Sigmoid colon (tissue), 7 donors: Measurements from ENCODE around the gene DIP2C. TPM values are rescaled to one million over a fixed set of nuclear protein-coding genes. Genes with fewer than 3 reads are reported as not detected.

Experiments
- DNase-seq: peaks from one replicate; pipeline ENCODE4 v3.0.0-alpha.2; 2019
- H3K27ac ChIP-seq, 4 donors: fragments of 200-600 bp; sonication (generic); one replicate each; pipeline ENCODE4 v1.5.1; 2016 to 2019; ENCODE audit warnings: mild to moderate bottlenecking in 1 of 4
- H3K27me3 ChIP-seq, 3 donors: fragments of 200-600 bp; sonication (generic); one replicate each; pipeline ENCODE4 v1.5.1; 2019; ENCODE audit warnings: mild to moderate bottlenecking in 1 of 3
- H3K36me3 ChIP-seq, 4 donors: fragments of 200-600 bp; sonication (generic); one replicate each; pipeline ENCODE4 v1.5.1; 2016 to 2019
- H3K4me1 ChIP-seq, 4 donors: fragments of 200-600 bp; sonication (generic); one replicate each; pipeline ENCODE4 v1.5.1; 2017 to 2019
- H3K4me3 ChIP-seq, 4 donors: fragments of 200-600 bp; sonication (generic); one replicate each; pipeline ENCODE4 v1.5.1; 2017 to 2019; ENCODE audit warnings: mild to moderate bottlenecking in 2 of 4, moderate library complexity in 1 of 4
- H3K9me3 ChIP-seq, 4 donors: fragments of 200-600 bp in 3 of 4; sonication (generic) in 3 of 4; one replicate each; pipeline versions ENCODE4 v1.5.1 to v1.6.1; 2013 to 2019
- CTCF ChIP-seq, 4 experiments: fragments of 450-650 bp in 3 of 4; fragments of 200-600 bp in 1 of 4; IDR thresholded peaks; one replicate each; pipeline ENCODE4 v1.5.1; 2016 to 2019; ENCODE audit warnings: antibody characterized with exemption in 4 of 4, mild to moderate bottlenecking in 3 of 4, moderate library complexity in 2 of 4
- EP300 ChIP-seq, 4 donors: sonication (generic); formaldehyde crosslinking; IDR thresholded peaks; one replicate each; pipeline ENCODE4 v1.6.1; 2017; ENCODE audit warnings: antibody characterized with exemption in 4 of 4
- POLR2A ChIP-seq, 2 donors: fragments of 450-650 bp; IDR thresholded peaks; one replicate each; pipeline ENCODE4 v1.6.1; 2016; ENCODE audit warnings: antibody characterized with exemption in 2 of 2, mild to moderate bottlenecking in 2 of 2, moderate library complexity in 2 of 2
- POLR2AphosphoS5 ChIP-seq, 4 donors: sonication (generic); formaldehyde crosslinking; IDR thresholded peaks; one replicate each; pipeline ENCODE4 v1.6.1; 2017; ENCODE audit warnings: antibody characterized with exemption in 4 of 4
- WGBS, 2 donors: extraction: QIAGEN DNeasy Blood & Tissue Kit; methylation state at CpG; one replicate each; pipeline ENCODE4 v1.1.7; 2013; 5-methylcytosine and 5-hydroxymethylcytosine counted together
- intact Hi-C: fragments of 100-400 bp; cut with DNase I; formaldehyde crosslinking; loops from one replicate; pipeline ENCODE4 v1.15.1; 2023
- polyA plus RNA-seq, 3 donors: library from polyadenylated mRNA; stranded (reverse); fragments of 200-250 nt; gene quantifications; one replicate each; pipeline ENCODE4 v1.2.3, GENCODE V29; 2013
- total RNA-seq, 4 donors: library from RNA; depleted of rRNA; stranded (reverse); fragments of >200 nt; gene quantifications; one replicate each; pipeline ENCODE4 v1.1.0, GENCODE V29; 2016
- donor health status: healthy with polysubstance abuse.
- donor health status: Bipolar disorder and iron deficiency.
- donor health status: healthy.

The DIP2C gene
- total and polyA plus RNA-seq, 7 donors, result 1.8 to 67.9 (median 42.1) TPM

DNA sequence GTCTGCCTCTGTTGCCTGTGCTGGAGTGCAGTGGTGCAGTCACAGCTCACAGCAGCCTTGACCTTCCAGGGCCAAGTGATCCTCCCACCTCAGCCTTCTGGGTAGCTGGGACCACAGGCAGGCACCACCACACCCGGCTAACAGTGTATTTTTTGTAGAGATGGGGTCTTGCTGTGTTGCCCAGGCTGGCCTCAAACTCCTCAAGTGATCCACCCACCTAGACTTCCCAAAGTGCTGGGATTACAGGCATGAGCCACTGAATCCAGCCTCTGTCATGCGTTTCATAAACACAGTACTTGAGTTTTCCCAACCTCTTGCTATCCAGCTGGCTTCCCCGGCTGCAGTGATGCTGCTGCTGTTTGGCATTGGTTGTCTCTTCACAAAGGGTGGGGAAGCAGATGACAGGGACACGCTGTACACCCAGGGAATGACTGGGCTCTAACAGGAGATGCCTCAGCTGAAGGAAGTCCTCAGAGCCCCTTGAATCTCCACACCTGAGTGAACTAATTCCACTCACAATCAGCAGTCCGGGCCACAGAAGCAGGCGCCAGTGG is 191.5 kb downstream of the DIP2C start:
- TF ChIP-seq CTCF (IDR thresholded peaks at IDR 0.05) (no peak), POLR2A (IDR thresholded peaks at IDR 0.05) (no peak), POLR2AphosphoS5 (IDR thresholded peaks at IDR 0.05) (peak; percentile 57 to 85 (median 62)), EP300 (IDR thresholded peaks at IDR 0.05) (peak in 3 of 4 donors; percentile 30 to 97 (median 75))

DNA sequence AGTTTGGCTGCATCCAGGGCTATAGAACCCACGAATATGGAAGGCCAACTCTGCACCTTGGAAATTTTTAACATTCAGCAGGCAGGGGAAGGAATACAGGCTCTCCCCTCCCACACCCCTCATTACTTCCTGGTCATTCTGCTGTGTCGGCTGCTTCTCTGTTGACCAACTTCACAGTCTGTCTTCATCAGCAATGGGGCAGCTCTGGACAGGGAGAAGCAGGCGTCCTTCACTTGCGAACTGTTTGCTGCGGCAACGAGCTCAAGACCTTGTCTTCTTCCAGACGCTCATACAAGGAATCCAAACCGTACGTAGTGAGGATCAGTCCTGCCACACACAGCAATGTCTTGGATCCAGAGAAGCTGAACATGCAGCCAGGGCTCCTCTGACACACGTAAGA is 192.2 kb downstream of the DIP2C start:
- DNase-seq, result peak; percentile 52
- 84 to 87% methylated on average over 10 of the region's 10 CpGs for WGBS, 2 donors
- intact Hi-C loops, result no loop called here
- H3K27me3 ChIP-seq, result no peaks in the 10 kb centered on the region
- peak overlapping the region in 3 of 4 donors; percentile 69 to 96 (median 79) for H3K27ac ChIP-seq
- H3K4me1 ChIP-seq, result peaks cover 0 to 97% (median 91%) of the 10 kb centered on the region in 4 donors
- no peaks in the 10 kb centered on the region for H3K36me3 ChIP-seq
- no peak overlapping the region for H3K4me3 ChIP-seq
- TF ChIP-seq POLR2A (IDR thresholded peaks at IDR 0.05) (no peak), EP300 (IDR thresholded peaks at IDR 0.05) (no peak), POLR2AphosphoS5 (IDR thresholded peaks at IDR 0.05) (no peak), CTCF (IDR thresholded peaks at IDR 0.05) (no peak)
- no peaks in the 10 kb centered on the region for H3K9me3 ChIP-seq

More for the DNA sequence above, 191.5 kb downstream of the DIP2C start:
- Histone ChIP-seq H3K36me3 (no peaks in the 10 kb centered on the region), H3K4me1 (peaks cover 0 to 90% (median 84%) of the 10 kb centered on the region in 4 donors), H3K9me3 (no peaks in the 10 kb centered on the region), H3K27ac (peak overlapping the region; percentile 50 to 96 (median 74)), H3K4me3 (no peak overlapping the region), H3K27me3 (no peaks in the 10 kb centered on the region)
- intact Hi-C loops, result no loop called here
- WGBS, 2 donors, result 88 to 89% methylated on average over 6 of the region's 6 CpGs
- peak; percentile 86 for DNase-seq

- Histone ChIP-seq H3K27me3 (no peaks in the 10 kb centered on the region), H3K36me3 (no peaks in the 10 kb centered on the region), H3K27ac (peak overlapping the region; percentile 82 to 96 (median 90)), H3K4me1 (peaks cover 0 to 95% (median 87%) of the 10 kb centered on the region in 4 donors), H3K9me3 (no peaks in the 10 kb centered on the region), H3K4me3 (no peak overlapping the region)
- WGBS, 2 donors, result 83 to 92% methylated on average over 3 of the region's 3 CpGs
- intact Hi-C loops, result loop anchor here (5.0 kb wide), 3 partner anchors 37 to 188 kb away; no protein-coding TSS in a partner anchor
- TF ChIP-seq CTCF (IDR thresholded peaks at IDR 0.05), result no peak
- TF ChIP-seq POLR2AphosphoS5 (IDR thresholded peaks at IDR 0.05), result no peak
- no peak for TF ChIP-seq EP300 (IDR thresholded peaks at IDR 0.05)
- no peak for TF ChIP-seq POLR2A (IDR thresholded peaks at IDR 0.05)
- DNase-seq, result peak; percentile 55
Observed at GRCh38 chr10:494556-494955, 194.9 kb downstream of the DIP2C start.

- Histone ChIP-seq H3K36me3 (no peaks in the 10 kb centered on the region), H3K9me3 (no peaks in the 10 kb centered on the region), H3K4me3 (no peak overlapping the region), H3K4me1 (peaks cover 0 to 94% (median 85%) of the 10 kb centered on the region in 4 donors), H3K27ac (peak overlapping the region; percentile 82 to 96 (median 90)), H3K27me3 (no peaks in the 10 kb centered on the region)
- peak; percentile 67 for DNase-seq
- WGBS, 2 donors, result 90 to 96% methylated on average over 5 of the region's 5 CpGs
- peak in 2 of 4 donors; percentile 19 to 56 for TF ChIP-seq POLR2AphosphoS5 (IDR thresholded peaks at IDR 0.05)
- TF ChIP-seq EP300 (IDR thresholded peaks at IDR 0.05), result peak in 1 of 4 donors; percentile 78
- no peak for TF ChIP-seq POLR2A (IDR thresholded peaks at IDR 0.05)
- no peak for TF ChIP-seq CTCF (IDR thresholded peaks at IDR 0.05)
- intact Hi-C loops, result loop anchor here (5.0 kb wide), 3 partner anchors 37 to 188 kb away; no protein-coding TSS in a partner anchor
Observed at GRCh38 chr10:494149-494542, 195.3 kb downstream of the DIP2C start.
